IMR-90 (cell line): ENCODE data around the gene TTI1. TPM values are rescaled to one million over a fixed set of nuclear protein-coding genes. Genes with fewer than 3 reads are reported as not detected.
"Not testable (repeated sequence)": the region's sequence is repeated elsewhere in the genome, so short reads cannot be mapped to it uniquely, and the experiment has no call there.

ENCODE experiments used
- ATAC-seq: fragments of 200-7000 bp; cut with Tn5 transposase; 2 replicates; pipeline ENCODE4 v1.9.1; 2020; ENCODE audit warnings: low read depth, mild to moderate bottlenecking, moderate library complexity
- BruUV-seq: library from RNA; stranded (reverse); fragments of 400-500 nt; replicated peaks from 2 replicates; lab custom pipeline; 2021; lab: Mats Ljungman, UMichigan
- CTCF ChIA-PET: fragments of 300-600 bp; formaldehyde crosslinking; extraction: SDS; loops from one replicate; lab custom pipeline; 2021; ENCODE audit warnings: antibody characterized with exemption; lab: Yijun Ruan, JAX
- POLR2A ChIA-PET: fragments of 300-600 bp; sonication (Branson Sonifier 250); formaldehyde crosslinking; loops from one replicate; lab custom pipeline; 2022; ENCODE audit warnings: antibody characterized with exemption; ENCODE audit not compliant: unreplicated experiment; lab: Charles Lee
- DNase-seq: peaks from one replicate; pipeline ENCODE4 v3.0.0; 2013
- H2AFZ ChIP-seq: replicated peaks from 2 replicates; pipeline ENCODE3; 2013; ENCODE audit warnings: low read length, mild to moderate bottlenecking; ENCODE audit not compliant: poor library complexity
- H2AK5ac ChIP-seq: 2 replicates; pipeline ENCODE4 v1.6.1; 2013; ENCODE audit warnings: low read depth, low read length, inconsistent platforms
- H2AK9ac ChIP-seq: replicated peaks from 2 replicates; pipeline ENCODE3; 2013; ENCODE audit warnings: mild to moderate bottlenecking, low read depth, low read length, moderate library complexity; ENCODE audit not compliant: poor library complexity
- H2BK120ac ChIP-seq: 2 replicates; pipeline ENCODE4 v1.6.1; 2013; ENCODE audit warnings: low read depth, low read length, inconsistent platforms
- H2BK15ac ChIP-seq: 3 replicates; pipeline ENCODE4 v1.6.1; 2013; ENCODE audit warnings: low read depth, low read length, inconsistent platforms
- H2BK20ac ChIP-seq: 2 replicates; pipeline ENCODE4 v1.6.1; 2013; ENCODE audit warnings: low read depth, mild to moderate bottlenecking, inconsistent platforms, low read length, moderate library complexity
- H2BK5ac ChIP-seq: 2 replicates; pipeline ENCODE4 v1.6.1; 2013; ENCODE audit warnings: mild to moderate bottlenecking, low read depth, low read length, inconsistent platforms; ENCODE audit not compliant: poor library complexity, severe bottlenecking
- H3K14ac ChIP-seq: replicated peaks from 2 replicates; pipeline ENCODE4 v1.6.1; 2013; ENCODE audit warnings: low read depth, low read length, inconsistent platforms
- H3K18ac ChIP-seq: 2 replicates; pipeline ENCODE4 v1.6.1; 2013; ENCODE audit warnings: low read depth, low read length, control low read depth
- H3K23ac ChIP-seq: 2 replicates; pipeline ENCODE4 v1.6.1; 2013; ENCODE audit warnings: low read depth, low read length, inconsistent platforms
- H3K27ac ChIP-seq: 2 replicates; pipeline ENCODE4 v1.5.1; 2013; ENCODE audit warnings: mild to moderate bottlenecking, control low read depth, low read length; ENCODE audit not compliant: insufficient read depth
- H3K27me3 ChIP-seq: 2 replicates; pipeline ENCODE4 v1.6.1; 2013; ENCODE audit warnings: low read length; ENCODE audit not compliant: control insufficient read depth, insufficient read depth
- H3K36me3 ChIP-seq: 2 replicates; pipeline ENCODE4 v1.6.1; 2013; ENCODE audit warnings: low read length, mixed read lengths; ENCODE audit not compliant: control insufficient read depth, insufficient read depth
- H3K4ac ChIP-seq: 2 replicates; pipeline ENCODE4 v1.6.1; 2013; ENCODE audit warnings: low read depth, low read length, inconsistent platforms
- H3K4me1 ChIP-seq: 2 replicates; pipeline ENCODE4 v1.6.1; 2013; ENCODE audit warnings: low read length, mixed read lengths; ENCODE audit not compliant: control insufficient read depth, insufficient read depth
- H3K4me2 ChIP-seq: 2 replicates; pipeline ENCODE4 v1.6.1; 2013; ENCODE audit warnings: low read depth, mild to moderate bottlenecking, control low read depth, low read length, moderate library complexity
- H3K4me3 ChIP-seq: 2 replicates; pipeline ENCODE4 v1.5.1; 2013; ENCODE audit warnings: low read depth, mild to moderate bottlenecking, control low read depth, low read length, moderate library complexity; ENCODE audit not compliant: insufficient read depth
- H3K56ac ChIP-seq: 2 replicates; pipeline ENCODE4 v1.6.1; 2013; ENCODE audit warnings: low read length, inconsistent platforms; ENCODE audit not compliant: insufficient read depth; ENCODE audit errors: extremely low read depth
- H3K79me1 ChIP-seq, 2 experiments: 2 replicates each; pipeline ENCODE4 v1.6.1; 2013; ENCODE audit warnings: low read length in 2 of 2, inconsistent platforms in 1 of 2, low read depth in 1 of 2
- H3K9ac ChIP-seq: 2 replicates; pipeline ENCODE4 v1.6.1; 2013; ENCODE audit warnings: low read depth, low read length, control low read depth
- H3K9me1 ChIP-seq: 2 replicates; pipeline ENCODE4 v1.6.1; 2013; ENCODE audit warnings: low read length, inconsistent platforms; ENCODE audit not compliant: insufficient read depth
- H3K9me3 ChIP-seq: 2 replicates; pipeline ENCODE4 v1.6.1; 2013; ENCODE audit warnings: low read length; ENCODE audit not compliant: control insufficient read depth, insufficient read depth
- H4K20me1 ChIP-seq: 2 replicates; pipeline ENCODE4 v1.6.1; 2013; ENCODE audit warnings: low read length, inconsistent platforms; ENCODE audit not compliant: insufficient read depth
- H4K5ac ChIP-seq: 2 replicates; pipeline ENCODE4 v1.6.1; 2013; ENCODE audit warnings: mild to moderate bottlenecking, low read depth, low read length, control low read depth
- H4K8ac ChIP-seq, 2 experiments: 2 replicates each; pipeline ENCODE4 v1.6.1; 2013; ENCODE audit warnings: low read depth in 2 of 2, low read length in 2 of 2, control low read depth in 1 of 2, inconsistent platforms in 1 of 2
- H4K91ac ChIP-seq: 2 replicates; pipeline ENCODE4 v1.6.1; 2013; ENCODE audit warnings: low read depth, low read length, inconsistent platforms; ENCODE audit not compliant: insufficient read depth
- WGBS, 2 experiments: methylation state at CpG; one replicate each; pipeline versions ENCODE4 v1.1.5 to v1.1.7; 2013; ENCODE audit warnings: missing lambda C conversion rate in 2 of 2; ENCODE audit not compliant: insufficient read length in 1 of 2; ENCODE audit errors: extremely low coverage in 2 of 2; 5-methylcytosine and 5-hydroxymethylcytosine counted together
- dilution Hi-C: fragments of 300-500 bp; cut with HindIII; formaldehyde crosslinking; loops from one replicate; pipeline ENCODE4 v1.14.3; 2018; ENCODE audit warnings: low sequenced_read_pairs; ENCODE audit not compliant: unreplicated experiment
- in situ Hi-C: fragments of 300-500 bp; cut with MboI; formaldehyde crosslinking; loops from 3 replicates; pipeline ENCODE4 v1.14.3; 2019; ENCODE audit warnings: low sequenced_read_pairs, inconsistent platforms, mixed read lengths
- intact Hi-C: fragments of 100-400 bp; cut with micrococcal nuclease; formaldehyde crosslinking; loops from 2 replicates; pipeline ENCODE4 v1.10.0; 2022
- polyA plus RNA-seq, 3 experiments: library from polyadenylated mRNA; depleted of rRNA; stranded (reverse); fragments of >200 nt; gene quantifications; 2 replicates each; pipeline ENCODE4 v1.2.3, GENCODE V29; 2012; ENCODE audit warnings: low replicate concordance in 1 of 3
- total RNA-seq: library from RNA; depleted of rRNA; stranded (reverse); fragments of >200 nt; gene quantifications from 2 replicates; pipeline ENCODE4 v1.2.3, GENCODE V29; 2012

TTI1 gene
- total and polyA plus RNA-seq, 2 of the 4 experiments (the other 2 are of a cell fraction), result 12.5 to 17.6 TPM

DNA sequence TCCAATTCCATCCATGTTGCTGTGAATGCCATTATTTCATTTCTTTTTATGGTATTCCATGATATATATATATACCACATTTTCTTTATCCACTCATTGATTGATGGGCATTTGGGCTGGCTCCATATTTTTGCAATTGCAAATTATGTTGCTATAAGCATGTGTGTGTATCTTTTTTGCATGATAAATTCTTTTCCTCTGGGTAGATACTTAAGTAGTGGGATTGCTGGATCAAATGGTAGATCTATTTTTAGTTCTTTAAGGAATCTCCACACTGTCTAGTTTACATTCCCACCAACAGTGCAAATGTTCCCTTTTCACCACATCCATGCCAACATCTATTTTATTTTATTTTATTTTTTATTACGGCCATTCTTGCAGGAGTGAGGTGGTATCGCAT, 69.8 kb downstream of the TTI1 start:
- H3K27me3 ChIP-seq, H3K36me3 ChIP-seq, H2BK5ac ChIP-seq, H2AFZ ChIP-seq, H3K23ac ChIP-seq, dilution Hi-C loops, H3K27ac ChIP-seq, H2BK15ac ChIP-seq, H3K4me1 ChIP-seq, intact Hi-C loops, BruUV-seq, H2BK20ac ChIP-seq, H3K14ac ChIP-seq, H3K9me1 ChIP-seq, ATAC-seq, H2AK5ac ChIP-seq, CTCF ChIA-PET, DNase-seq, H4K20me1 ChIP-seq, H3K79me1 ChIP-seq, in situ Hi-C loops, H3K56ac ChIP-seq, H2BK120ac ChIP-seq, H2AK9ac ChIP-seq, H4K91ac ChIP-seq, H3K9me3 ChIP-seq, H3K4ac ChIP-seq, POLR2A ChIA-PET, H3K18ac ChIP-seq, H3K4me2 ChIP-seq, H3K9ac ChIP-seq, H4K5ac ChIP-seq, H4K8ac ChIP-seq, H3K4me3 ChIP-seq: not testable (repeated sequence)
- WGBS, 2 experiments, result no CpG with 5 or more reads among the region's 2 CpGs
